WERI-Rb-1 (cell line): ENCODE data around the gene TSPAN14.

Source experiments
- DNase-seq: peaks from one replicate; pipeline ENCODE4 v3.0.0-alpha.2; 2020
- H3K27ac ChIP-seq: fragments of 250-450 bp; sonication (Bioruptor Pico); 2 replicates; pipeline ENCODE4 v1.5.1; 2020; ENCODE audit warnings: mild to moderate bottlenecking, moderate library complexity
- H3K27me3 ChIP-seq: fragments of 250-450 bp; sonication (Bioruptor Pico); 2 replicates; pipeline ENCODE4 v1.5.1; 2021; ENCODE audit warnings: mild to moderate bottlenecking, low read depth, moderate library complexity; ENCODE audit not compliant: insufficient read depth, severe bottlenecking
- H3K36me3 ChIP-seq: fragments of 250-450 bp; sonication (Bioruptor Pico); 2 replicates; pipeline ENCODE4 v1.5.1; 2020; ENCODE audit warnings: mild to moderate bottlenecking, moderate library complexity
- H3K4me3 ChIP-seq: 2 replicates; pipeline ENCODE4 v1.5.1; 2011; ENCODE audit warnings: low read depth, mild to moderate bottlenecking, control low read depth, low read length
- H3K9me3 ChIP-seq: fragments of 250-450 bp; sonication (Bioruptor Pico); 2 replicates; pipeline ENCODE4 v1.5.1; 2021; ENCODE audit warnings: mild to moderate bottlenecking, moderate library complexity; ENCODE audit not compliant: severe bottlenecking
- CTCF ChIP-seq: IDR thresholded peaks from 2 replicates; pipeline ENCODE4 v1.5.1; 2011; ENCODE audit warnings: low read depth, mild to moderate bottlenecking, control low read depth, inconsistent platforms, low read length

TSPAN14 gene

GRCh38 chr10:80526218-80526617, 72.1 kb downstream of the TSPAN14 start:
- DNase-seq = no peak
- H3K27ac ChIP-seq = no peak overlapping the region
- no peaks in the 10 kb centered on the region for H3K27me3 ChIP-seq
- no peak overlapping the region for H3K4me3 ChIP-seq
- H3K9me3 ChIP-seq = no peaks in the 10 kb centered on the region
- H3K36me3 ChIP-seq = 0 out of 2 replicates have a peak, but pooled peaks cover 3% of the 10 kb centered on the region
- TF ChIP-seq CTCF = no peak

DNA sequence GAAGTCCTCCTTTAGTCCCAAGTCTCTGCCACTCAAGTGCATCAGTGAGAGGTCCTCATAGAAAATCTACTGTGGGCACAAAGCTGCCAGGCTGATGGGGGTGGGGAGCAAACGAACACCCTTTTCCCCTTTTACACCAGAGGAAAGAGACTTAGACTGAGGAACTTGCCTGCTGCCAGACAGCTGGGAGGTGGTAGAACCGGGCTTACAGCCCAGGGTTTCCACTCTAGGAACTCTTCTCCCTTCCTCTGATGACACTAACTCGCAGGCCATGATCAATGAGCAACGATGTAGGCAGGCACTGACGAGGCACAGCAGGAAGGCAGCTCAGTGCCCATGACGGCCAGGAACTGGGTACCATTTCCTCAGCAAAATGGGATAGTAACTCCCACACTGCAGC, 72.6 kb downstream of the TSPAN14 start:
- H3K4me3 ChIP-seq = no peak overlapping the region
- 0 out of 2 replicates have a peak, but pooled peaks cover 3% of the 10 kb centered on the region for H3K36me3 ChIP-seq
- no peaks in the 10 kb centered on the region for H3K9me3 ChIP-seq
- no peaks in the 10 kb centered on the region for H3K27me3 ChIP-seq
- DNase-seq = no peak
- no peak overlapping the region for H3K27ac ChIP-seq
- no peak for TF ChIP-seq CTCF

- no peak for TF ChIP-seq CTCF
- no peak overlapping the region for H3K27ac ChIP-seq
- no peak overlapping the region for H3K4me3 ChIP-seq
- H3K9me3 ChIP-seq = no peaks in the 10 kb centered on the region
- no peaks in the 10 kb centered on the region for H3K36me3 ChIP-seq
- H3K27me3 ChIP-seq = no peaks in the 10 kb centered on the region
- no peak for DNase-seq
These were observed 74.1 kb downstream of the TSPAN14 start for GRCh38 chr10:80528185-80528700.

DNA sequence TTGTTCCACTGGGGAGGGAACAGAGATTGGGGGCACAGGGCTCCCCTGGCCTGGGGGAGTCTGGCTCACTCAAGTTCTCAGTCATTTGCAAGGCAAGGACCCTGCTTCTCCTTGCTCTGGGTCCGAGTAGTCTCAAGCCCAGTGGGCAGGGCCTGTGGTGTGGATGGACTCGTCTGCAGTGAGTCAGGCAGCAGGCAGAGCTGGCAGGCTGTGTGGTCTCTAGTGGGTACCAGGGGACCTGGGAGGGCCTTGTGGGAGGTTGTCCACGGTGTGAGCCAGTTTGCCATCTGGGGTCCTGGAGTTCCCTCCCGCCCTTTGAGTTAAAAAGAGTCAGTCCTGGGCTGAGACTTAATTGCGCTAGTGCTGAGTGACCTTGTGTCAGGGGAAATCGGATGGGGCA, 74.8 kb downstream of the TSPAN14 start:
- Histone ChIP-seq H3K27me3 (no peaks in the 10 kb centered on the region), H3K9me3 (no peaks in the 10 kb centered on the region), H3K36me3 (no peaks in the 10 kb centered on the region), H3K27ac (no peak overlapping the region), H3K4me3 (no peak overlapping the region)
- no peak for DNase-seq
- no peak for TF ChIP-seq CTCF

DNA sequence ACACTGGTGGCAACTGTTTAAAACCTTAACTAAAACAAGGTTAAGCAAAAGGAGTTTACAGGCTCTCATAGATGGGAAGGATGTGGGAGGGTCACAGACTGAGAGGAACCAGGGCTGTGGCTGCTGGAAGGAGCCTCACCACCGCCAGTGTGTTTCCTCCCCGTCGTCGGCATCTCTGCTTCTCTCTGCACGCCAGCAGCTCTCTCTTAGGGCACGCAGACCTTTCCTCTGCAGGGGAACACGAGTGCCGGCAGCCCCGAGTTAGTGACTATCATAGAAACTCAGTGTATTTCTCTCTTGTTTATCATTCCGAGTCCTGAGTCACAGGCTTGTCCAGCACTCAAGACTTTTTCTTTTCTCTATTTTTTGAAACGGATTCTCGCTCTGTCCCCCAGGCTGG, 75.5 kb downstream of the TSPAN14 start:
- Histone ChIP-seq H3K27ac (no peak overlapping the region), H3K36me3 (no peaks in the 10 kb centered on the region), H3K4me3 (no peak overlapping the region), H3K27me3 (no peaks in the 10 kb centered on the region), H3K9me3 (no peaks in the 10 kb centered on the region)
- no peak for DNase-seq
- TF ChIP-seq CTCF = no peak

- no peak for TF ChIP-seq CTCF
- Histone ChIP-seq H3K27ac (no peak overlapping the region), H3K9me3 (no peaks in the 10 kb centered on the region), H3K36me3 (no peaks in the 10 kb centered on the region), H3K4me3 (no peak overlapping the region), H3K27me3 (no peaks in the 10 kb centered on the region)
- no peak for DNase-seq
These were observed 76.1 kb downstream of the TSPAN14 start for GRCh38 chr10:80530251-80530650.
